Hindlimb muscle (tissue), 1 donor: ENCODE results near the gene SPATC1L. TPM values are rescaled to one million over a fixed set of nuclear protein-coding genes. Genes with fewer than 3 reads are reported as not detected.

Source experiments
- DNase-seq: peaks from one replicate; pipeline ENCODE4 v3.0.0-alpha.2; 2013
- polyA plus RNA-seq: library from polyadenylated mRNA; unstranded; fragments of 120-200 nt; gene quantifications from one replicate; pipeline ENCODE4 v1.2.1, GENCODE V29; 2013; ENCODE audit not compliant: insufficient read length

SPATC1L gene
- polyA plus RNA-seq, 1 donor: 8.2 TPM

DNA sequence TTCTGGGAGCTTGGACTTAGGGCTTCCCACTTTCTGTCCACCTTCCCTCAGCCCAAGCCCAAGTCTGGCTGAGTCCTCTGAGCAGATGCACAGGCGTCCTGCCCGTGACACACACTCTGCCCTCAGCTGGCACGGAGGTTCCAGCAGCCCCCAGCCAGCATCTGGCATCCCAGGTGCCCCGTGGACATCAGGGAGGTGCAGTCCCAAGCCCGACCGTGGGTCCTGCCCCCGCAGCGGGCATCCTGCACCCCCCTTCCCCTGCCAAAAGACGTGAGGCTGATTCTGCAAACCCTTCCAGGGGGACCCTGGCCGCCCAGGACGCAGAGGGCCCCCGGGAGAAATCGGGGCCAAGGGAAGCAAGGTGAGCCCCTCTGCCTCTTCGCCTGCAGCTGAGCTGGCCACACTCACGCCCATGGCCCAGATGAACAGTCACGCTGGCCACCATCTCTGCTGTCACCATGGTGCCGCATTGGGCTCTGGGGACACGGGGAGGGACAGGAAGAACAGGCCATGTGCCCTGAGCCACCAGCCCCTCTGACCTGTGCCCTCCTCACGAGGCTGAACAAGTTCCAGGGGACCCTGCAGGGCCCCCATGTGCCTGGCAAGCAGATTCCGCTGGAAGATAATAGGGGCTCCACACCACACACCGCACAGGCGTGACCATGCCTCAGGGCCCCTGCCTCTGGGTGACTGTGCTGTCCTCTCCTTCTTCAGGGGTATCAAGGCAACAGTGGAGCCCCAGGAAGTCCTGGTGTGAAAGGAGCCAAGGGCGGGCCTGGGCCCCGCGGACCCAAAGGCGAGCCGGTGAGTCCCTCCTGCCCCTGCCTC, 65.7 kb downstream of the SPATC1L start:
- no peak for DNase-seq

DNA sequence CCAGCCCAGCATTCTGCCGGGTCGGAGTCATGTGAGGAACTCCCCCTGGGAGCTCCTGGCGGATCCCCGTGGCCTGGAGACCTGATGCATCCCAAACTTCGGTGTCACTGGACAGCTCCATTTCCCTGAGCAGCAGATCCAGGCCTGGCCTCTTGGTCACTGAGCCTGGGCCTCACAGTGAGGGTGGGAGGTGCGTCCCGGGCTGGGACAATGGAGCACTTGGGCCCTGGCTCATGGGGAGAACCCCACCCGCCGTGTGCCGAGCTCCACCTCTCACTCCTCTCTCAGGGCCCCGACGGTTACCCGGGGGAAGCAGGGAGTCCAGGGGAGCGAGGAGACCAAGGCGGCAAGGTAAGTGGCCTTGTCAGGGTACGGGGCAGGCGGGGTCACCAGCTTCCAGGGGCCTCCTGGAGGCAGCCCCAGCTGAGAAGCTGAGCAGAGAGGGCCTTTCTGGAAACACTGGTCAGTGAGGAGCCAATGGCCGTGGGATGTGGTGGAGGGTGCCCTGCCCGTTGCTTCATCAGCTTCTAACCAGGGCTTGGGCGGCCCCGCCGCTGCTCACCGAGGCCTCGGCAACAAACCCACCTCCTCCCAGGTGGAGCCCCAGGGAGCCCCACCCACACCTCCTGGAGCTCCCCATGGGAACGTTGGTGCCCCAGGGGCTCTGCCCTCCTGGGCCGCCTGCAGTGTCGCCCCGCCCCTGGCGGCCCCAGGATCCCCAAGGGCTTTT, 66.5 kb downstream of the SPATC1L start:
- no peak for DNase-seq

GRCh38 chr21:46116776-46117585, 67.3 kb downstream of the SPATC1L start:
- DNase-seq: no peak

DNA sequence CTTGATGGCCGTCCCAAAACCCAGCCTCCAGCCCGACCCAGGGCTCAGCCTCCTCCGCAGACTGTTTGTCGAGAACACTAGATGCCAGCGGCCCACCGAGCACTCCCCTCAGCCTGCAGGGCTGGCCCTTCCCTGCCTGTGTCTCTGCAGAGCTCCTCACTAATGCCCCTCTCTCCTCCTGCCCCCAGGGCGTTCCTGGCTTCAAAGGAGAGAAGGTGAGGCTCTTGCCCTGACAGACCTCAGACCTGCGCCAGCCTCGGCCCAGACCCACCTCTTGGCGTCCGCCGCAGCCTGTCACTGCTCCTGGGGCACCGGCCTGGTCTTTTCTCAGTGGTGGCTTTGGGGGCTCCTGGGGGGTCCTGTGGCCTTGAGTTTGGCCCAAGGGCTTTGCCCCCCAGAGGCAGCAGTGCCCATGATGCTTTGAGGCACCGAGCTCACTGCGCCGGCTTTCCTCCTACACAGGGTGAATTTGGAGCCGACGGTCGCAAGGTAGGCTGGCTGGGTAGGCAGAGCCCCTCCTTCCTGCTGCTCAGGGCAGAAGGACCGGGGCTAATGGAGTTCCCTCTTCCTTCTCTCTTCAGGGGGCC, 68.0 kb downstream of the SPATC1L start:
- no peak for DNase-seq

DNA sequence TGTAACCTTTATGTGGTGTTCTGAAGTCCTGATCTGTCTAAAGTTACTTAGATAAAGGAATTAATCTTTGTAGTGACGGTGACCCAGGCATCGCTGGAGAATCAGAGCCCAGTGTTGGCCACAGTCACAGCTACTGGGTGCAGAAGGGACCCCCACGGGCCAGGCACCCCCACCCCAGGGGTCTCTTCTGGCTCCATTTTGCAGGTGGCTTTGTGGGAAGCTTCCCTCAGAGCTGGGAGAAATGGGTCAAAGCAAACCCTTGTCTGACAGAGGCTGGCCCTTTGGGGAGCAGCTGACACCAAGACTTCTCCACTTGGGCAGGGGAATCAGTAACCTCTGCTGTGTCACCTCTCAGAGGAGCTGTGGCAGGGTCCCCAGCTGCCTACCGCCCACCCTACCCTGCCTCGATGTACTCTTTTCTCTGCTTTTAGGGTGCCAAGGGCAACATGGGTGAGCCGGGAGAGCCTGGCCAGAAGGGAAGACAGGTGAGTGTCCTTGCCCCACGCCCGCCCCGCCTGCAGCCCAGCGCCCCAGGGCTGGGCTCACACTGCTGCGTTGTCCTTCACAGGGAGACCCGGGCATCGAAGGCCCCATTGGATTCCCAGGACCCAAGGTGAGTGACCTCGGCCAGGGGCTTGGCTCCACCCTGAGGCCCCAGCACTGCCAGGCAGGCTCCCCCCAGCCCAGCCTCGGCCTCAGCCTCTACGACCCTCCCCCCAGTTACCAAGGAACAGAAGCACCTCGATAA, 68.6 kb downstream of the SPATC1L start:
- no peak for DNase-seq

GRCh38 chr21:46114963-46115362, 69.3 kb downstream of the SPATC1L start:
- DNase-seq: no peak

- no peak for DNase-seq
Measured at GRCh38 chr21:46113497-46114176, 70.6 kb downstream of the SPATC1L start.

DNA sequence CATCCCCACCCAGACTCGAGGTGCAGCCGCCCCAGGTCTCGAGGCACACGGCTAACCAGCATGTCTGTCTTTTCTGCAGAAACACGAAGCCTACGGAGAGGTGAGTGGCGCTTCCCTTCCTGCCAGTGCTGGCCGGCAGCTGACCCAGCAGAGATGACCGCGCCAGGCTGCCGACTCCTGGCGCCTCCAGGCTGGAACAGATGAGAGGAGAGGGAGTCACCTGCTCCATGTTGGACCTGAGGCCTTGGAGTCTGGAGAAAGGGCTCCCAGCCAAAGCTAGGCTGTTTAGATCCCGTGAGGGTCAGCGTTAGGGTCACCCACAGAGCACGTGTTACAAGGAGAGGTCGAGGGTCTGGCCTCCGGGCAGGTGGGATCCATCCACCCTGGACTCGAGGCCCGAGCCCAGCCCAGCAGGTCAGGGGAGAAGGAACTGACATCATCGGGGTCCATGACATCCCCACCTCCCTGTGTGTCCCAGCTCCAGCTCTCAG, 71.5 kb downstream of the SPATC1L start:
- no peak for DNase-seq

GRCh38 chr21:46111857-46112724, 72.2 kb downstream of the SPATC1L start:
- no peak for DNase-seq

DNA sequence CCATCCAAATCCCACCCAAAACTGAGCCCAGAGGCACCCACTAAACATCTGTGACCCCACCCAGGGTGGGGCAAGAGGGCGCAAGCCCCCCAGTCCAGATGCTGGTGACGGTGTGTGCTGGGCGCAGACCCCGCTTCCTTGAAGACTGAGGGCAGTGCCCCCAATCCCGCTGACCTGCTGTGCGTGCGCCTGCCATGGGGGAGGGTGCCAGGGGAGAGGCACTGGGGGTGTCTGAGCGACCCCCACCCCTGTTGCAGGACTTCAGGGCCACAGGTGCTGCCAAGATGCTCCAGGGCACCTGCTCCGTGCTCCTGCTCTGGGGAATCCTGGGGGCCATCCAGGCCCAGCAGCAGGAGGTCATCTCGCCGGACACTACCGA, 73.1 kb downstream of the SPATC1L start:
- no peak for DNase-seq

Other genes with a start within 250 kb of the SPATC1L start
- gene COL6A1, start 202.7 kb downstream of the SPATC1L start, polyA plus RNA-seq: 430 TPM
- gene COL6A2, start 86.3 kb downstream of the SPATC1L start, polyA plus RNA-seq: 584 TPM
- gene FTCD, start 28.9 kb downstream of the SPATC1L start, polyA plus RNA-seq: 1.1 TPM
- gene LSS, start 44.3 kb upstream of the SPATC1L start, polyA plus RNA-seq: 38.6 TPM
- gene MCM3AP, start 101.2 kb upstream of the SPATC1L start, polyA plus RNA-seq: 64.0 TPM
- 13.3 TPM for gene YBEY, start 101.9 kb upstream of the SPATC1L start, polyA plus RNA-seq
- 8.5 TPM for gene C21orf58, start 139.4 kb upstream of the SPATC1L start, polyA plus RNA-seq
- 68.3 TPM for gene PCNT, start 139.7 kb upstream of the SPATC1L start, polyA plus RNA-seq